ENCODE data around the gene SLC22A2. TPM values are rescaled to one million over a fixed set of nuclear protein-coding genes. Genes with fewer than 3 reads are reported as not detected.

Gene SLC22A2
- total RNA-seq, 4 donors from 2014 or later: not detected

GRCh38 chr6:160285541-160286105, 27.0 kb upstream of the SLC22A2 start:
- Histone ChIP-seq H3K27ac (no peak overlapping the region), H3K9me3 (no peaks in the 10 kb centered on the region), H3K4me1 (no peaks in the 10 kb centered on the region), H3K27me3 (no peaks in the 10 kb centered on the region), H3K36me3 (peaks cover 0 to 5% (median 0%) of the 10 kb centered on the region in 3 donors), H3K4me3 (no peak overlapping the region)
- intact Hi-C loops (cut with DNase I): no loop called here
- TF ChIP-seq CTCF (IDR thresholded peaks at IDR 0.05): no peak
- TF ChIP-seq POLR2A (IDR thresholded peaks at IDR 0.05): no peak
- 4 to 22% methylated on average over 1 of the region's 1 CpG for WGBS, 2 donors
- no peak for DNase-seq

GRCh38 chr6:160284575-160284974, 26.0 kb upstream of the SLC22A2 start:
- intact Hi-C loops (cut with DNase I): no loop called here
- Histone ChIP-seq H3K9me3 (no peaks in the 10 kb centered on the region), H3K27ac (no peak overlapping the region), H3K4me1 (no peaks in the 10 kb centered on the region), H3K27me3 (no peaks in the 10 kb centered on the region), H3K4me3 (no peak overlapping the region), H3K36me3 (peaks cover 0 to 5% (median 0%) of the 10 kb centered on the region in 3 donors)
- TF ChIP-seq POLR2A (IDR thresholded peaks at IDR 0.05) (no peak), CTCF (IDR thresholded peaks at IDR 0.05) (no peak)
- WGBS, 2 donors: 83 to 93% methylated on average over 2 of the region's 2 CpGs
- no peak for DNase-seq

GRCh38 chr6:160282444-160282843, 23.8 kb upstream of the SLC22A2 start:
- no peak for TF ChIP-seq POLR2A (IDR thresholded peaks at IDR 0.05)
- no peak for TF ChIP-seq CTCF (IDR thresholded peaks at IDR 0.05)
- peaks cover 0 to 5% (median 0%) of the 10 kb centered on the region in 3 donors for H3K36me3 ChIP-seq
- intact Hi-C loops (cut with DNase I): no loop called here
- no peaks in the 10 kb centered on the region for H3K9me3 ChIP-seq
- H3K4me1 ChIP-seq: no peaks in the 10 kb centered on the region
- no peak overlapping the region for H3K4me3 ChIP-seq
- H3K27me3 ChIP-seq: no peaks in the 10 kb centered on the region
- H3K27ac ChIP-seq: no peak overlapping the region
- WGBS, 2 donors: 89 to 100% methylated on average over 1 of the region's 1 CpG
- DNase-seq: no peak

- Histone ChIP-seq H3K4me1 (no peaks in the 10 kb centered on the region), H3K4me3 (no peak overlapping the region), H3K27me3 (no peaks in the 10 kb centered on the region), H3K36me3 (peaks cover 0 to 3% (median 0%) of the 10 kb centered on the region in 3 donors), H3K9me3 (no peaks in the 10 kb centered on the region), H3K27ac (no peak overlapping the region)
- no peak for DNase-seq
- 46 to 48% methylated on average over 2 of the region's 2 CpGs for WGBS, 2 donors
- TF ChIP-seq POLR2A (IDR thresholded peaks at IDR 0.05) (no peak), CTCF (IDR thresholded peaks at IDR 0.05) (no peak)
- intact Hi-C loops (cut with DNase I): no loop called here
Measured at GRCh38 chr6:160279850-160280249, 21.2 kb upstream of the SLC22A2 start.

- DNase-seq: no peak
Measured at GRCh38 chr6:160278786-160279310, 20.2 kb upstream of the SLC22A2 start.

More at GRCh38 chr6:160278786-160279310, 20.2 kb upstream of the SLC22A2 start:
- intact Hi-C loops (cut with DNase I): no loop called here
- no peaks in the 10 kb centered on the region for H3K36me3 ChIP-seq
- H3K27ac ChIP-seq: no peak overlapping the region
- WGBS, 2 donors: 41 to 60% methylated on average over 11 to 12 of the region's 12 CpGs
- H3K4me1 ChIP-seq: no peaks in the 10 kb centered on the region
- H3K4me3 ChIP-seq: no peak overlapping the region
- no peaks in the 10 kb centered on the region for H3K27me3 ChIP-seq
- no peaks in the 10 kb centered on the region for H3K9me3 ChIP-seq
- TF ChIP-seq CTCF (IDR thresholded peaks at IDR 0.05) (no peak), POLR2A (IDR thresholded peaks at IDR 0.05) (no peak)
